BLaER1 (cell line): ENCODE results near the gene UCHL1.

ENCODE experiments used
- H3K27ac ChIP-seq: shearing (Covaris generic); formaldehyde crosslinking; 2 replicates; pipeline ENCODE4 v1.8.1; 2022
- H3K27me3 ChIP-seq: shearing (Covaris generic); formaldehyde crosslinking; 2 replicates; pipeline ENCODE4 v1.8.1; 2022
- H3K36me3 ChIP-seq: shearing (Covaris generic); formaldehyde crosslinking; 2 replicates; pipeline ENCODE4 v1.8.1; 2022
- H3K4me1 ChIP-seq: shearing (Covaris generic); formaldehyde crosslinking; 2 replicates; pipeline ENCODE4 v1.8.1; 2022
- H3K4me2 ChIP-seq: shearing (Covaris generic); formaldehyde crosslinking; 2 replicates; pipeline ENCODE4 v1.8.1; 2022
- H3K4me3 ChIP-seq: shearing (Covaris generic); formaldehyde crosslinking; 2 replicates; pipeline ENCODE4 v1.8.1; 2022
- H3K9ac ChIP-seq: shearing (Covaris generic); formaldehyde crosslinking; 2 replicates; pipeline ENCODE4 v1.8.1; 2022
- H3K9me3 ChIP-seq: shearing (Covaris generic); formaldehyde crosslinking; 2 replicates; pipeline ENCODE4 v1.8.1; 2022
- H4K20me1 ChIP-seq: shearing (Covaris generic); formaldehyde crosslinking; 2 replicates; pipeline ENCODE4 v1.8.1; 2022
- Cebpa-rat ChIP-seq: shearing (Covaris generic); IDR thresholded peaks from 2 replicates; pipeline ENCODE4 v1.8.1; 2022

The UCHL1 gene

DNA sequence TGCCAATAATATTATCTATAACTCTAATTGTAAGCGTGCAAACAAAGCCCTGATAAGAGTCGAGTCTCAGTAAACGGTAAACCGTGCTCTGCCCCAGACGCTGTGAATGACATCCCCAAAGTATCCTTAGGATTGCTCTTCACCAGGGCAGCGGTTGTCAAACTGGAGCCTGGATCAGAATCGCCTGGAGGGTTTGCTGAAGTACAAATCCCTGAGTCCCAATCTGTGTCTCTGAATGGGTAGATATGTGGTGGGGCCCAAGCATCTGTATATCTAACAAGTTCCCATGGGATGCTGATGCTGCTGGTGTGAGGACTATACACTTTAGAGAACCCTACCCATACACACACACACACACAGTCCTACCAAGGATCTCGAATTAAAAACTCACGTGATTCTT is 41.6 kb upstream of the UCHL1 start:
- Histone ChIP-seq H3K4me1 (peaks cover 37% of the 10 kb centered on the region), H3K27me3 (peaks cover 17% of the 10 kb centered on the region), H3K27ac (no peak overlapping the region), H3K4me2 (peak overlapping the region; percentile 89), H3K9me3 (no peaks in the 10 kb centered on the region), H3K9ac (no peak overlapping the region), H4K20me1 (peaks cover 29% of the 10 kb centered on the region), H3K36me3 (no peaks in the 10 kb centered on the region), H3K4me3 (peak overlapping the region; percentile 92; the same call in 1 of the 2 replicates)
- TF ChIP-seq Cebpa-rat = no peak

DNA sequence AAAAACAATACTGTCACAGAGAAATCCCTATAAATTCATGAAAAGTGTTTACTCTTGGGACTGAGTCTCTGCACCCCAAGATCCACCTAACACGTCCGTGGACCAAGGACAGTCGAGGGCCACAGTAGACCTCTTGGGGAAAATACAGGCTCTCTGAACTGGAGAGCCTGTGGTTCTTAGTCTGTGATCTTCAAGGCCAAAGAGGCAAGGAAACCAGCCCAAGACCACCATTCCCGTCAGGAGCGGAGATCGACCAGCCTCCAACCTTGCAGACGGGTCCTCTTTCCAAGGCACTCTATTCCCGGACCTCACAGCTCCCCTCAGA is 40.8 kb upstream of the UCHL1 start:
- TF ChIP-seq Cebpa-rat = no peak
- H3K36me3 ChIP-seq = no peaks in the 10 kb centered on the region
- peak overlapping the region; percentile 89 for H3K4me2 ChIP-seq
- H4K20me1 ChIP-seq = peaks cover 26% of the 10 kb centered on the region
- peaks cover 17% of the 10 kb centered on the region for H3K27me3 ChIP-seq
- peak overlapping the region; percentile 80 for H3K4me3 ChIP-seq
- H3K9me3 ChIP-seq = no peaks in the 10 kb centered on the region
- peak overlapping the region; percentile 90; the same call in 1 of the 2 replicates for H3K27ac ChIP-seq
- peak overlapping the region; percentile 89 for H3K9ac ChIP-seq
- H3K4me1 ChIP-seq = peaks cover 37% of the 10 kb centered on the region

DNA sequence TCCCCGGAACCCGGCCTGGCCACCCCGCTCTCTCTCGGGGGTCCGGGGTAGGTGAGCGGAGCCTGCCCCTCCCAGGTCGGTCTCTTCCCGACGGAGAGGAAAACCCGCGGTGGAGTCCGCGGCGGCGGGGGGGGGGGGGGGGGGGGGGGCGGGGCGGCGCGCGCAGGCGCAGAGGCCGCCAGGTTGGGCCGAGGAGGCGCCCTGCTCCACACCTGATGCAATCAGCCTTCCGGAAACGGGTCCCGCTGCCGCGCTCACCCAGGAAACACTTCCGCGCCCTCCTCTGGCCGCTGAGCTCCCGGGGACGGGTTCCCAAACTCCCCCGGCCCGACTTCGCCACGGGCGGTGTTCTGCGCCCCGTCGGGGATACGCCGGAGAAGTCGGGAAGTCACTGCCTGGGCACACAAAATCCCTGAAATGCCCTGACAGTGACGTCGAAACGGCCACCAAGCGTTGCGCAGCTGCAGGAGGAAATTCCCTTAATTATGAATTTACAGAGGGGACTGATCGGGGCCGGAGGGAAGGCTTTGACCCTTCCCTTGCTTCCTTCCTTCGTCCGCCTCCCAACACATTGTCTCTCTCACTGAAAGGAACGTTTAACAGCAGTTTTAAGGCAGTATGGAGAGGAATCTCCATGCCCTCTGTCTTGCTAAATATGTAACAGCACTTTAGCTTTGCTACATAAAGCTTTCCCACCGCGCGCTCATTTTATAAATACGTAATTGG is 40.3 kb upstream of the UCHL1 start:
- H3K9ac ChIP-seq = peak overlapping the region; percentile 89
- H3K27me3 ChIP-seq = peaks cover 17% of the 10 kb centered on the region
- peak overlapping the region; percentile 89 for H3K4me2 ChIP-seq
- H3K4me1 ChIP-seq = peaks cover 37% of the 10 kb centered on the region
- peaks cover 23% of the 10 kb centered on the region for H4K20me1 ChIP-seq
- peak overlapping the region; percentile 90 for H3K27ac ChIP-seq
- no peaks in the 10 kb centered on the region for H3K36me3 ChIP-seq
- H3K9me3 ChIP-seq = no peaks in the 10 kb centered on the region
- TF ChIP-seq Cebpa-rat = peak; percentile 60; the same call in 1 of the 2 replicates
- peak overlapping the region; percentile 80 for H3K4me3 ChIP-seq

DNA sequence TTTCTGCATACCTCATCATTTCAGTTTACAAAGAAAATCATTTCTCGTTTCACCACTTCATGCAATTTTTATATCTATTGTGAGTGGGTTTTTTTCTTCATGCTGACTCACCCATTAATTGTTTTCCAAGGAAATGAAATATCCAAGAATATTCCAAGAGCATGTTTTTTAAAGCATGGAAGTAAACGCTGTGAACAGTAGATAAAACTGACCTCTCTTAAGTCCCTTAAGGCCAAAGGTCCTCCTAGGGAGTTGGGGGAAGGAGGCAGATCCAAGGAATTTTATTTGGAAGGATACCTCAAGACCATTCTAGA is 39.8 kb upstream of the UCHL1 start:
- Histone ChIP-seq H3K4me2 (peak overlapping the region; percentile 89), H4K20me1 (peaks cover 17% of the 10 kb centered on the region), H3K9ac (peak overlapping the region; percentile 89), H3K27ac (peak overlapping the region; percentile 90; the same call in 1 of the 2 replicates), H3K4me3 (peak overlapping the region; percentile 80), H3K36me3 (no peaks in the 10 kb centered on the region), H3K9me3 (no peaks in the 10 kb centered on the region), H3K4me1 (peaks cover 37% of the 10 kb centered on the region), H3K27me3 (peaks cover 17% of the 10 kb centered on the region)
- TF ChIP-seq Cebpa-rat = no peak

DNA sequence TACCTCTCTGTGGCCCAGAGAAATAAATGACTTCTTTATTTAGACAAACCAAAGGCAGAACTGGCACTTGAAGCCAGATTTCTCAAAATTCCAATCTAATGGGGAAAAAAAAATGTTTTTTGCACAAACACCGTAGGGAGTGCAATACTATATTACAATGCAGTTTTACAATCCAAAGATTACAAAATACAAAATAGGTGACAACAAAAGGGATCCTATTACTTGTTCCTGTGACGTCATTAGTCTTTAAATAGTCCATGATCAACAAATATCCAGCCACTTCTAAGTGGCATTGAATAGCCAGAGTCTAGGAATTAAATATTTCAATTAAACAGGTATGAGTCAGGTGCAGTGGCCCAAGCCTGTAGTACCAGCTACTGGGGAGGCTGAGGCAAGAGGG is 39.4 kb upstream of the UCHL1 start:
- Histone ChIP-seq H3K27ac (no peak overlapping the region), H3K9me3 (no peaks in the 10 kb centered on the region), H3K4me2 (peak overlapping the region; percentile 89), H3K36me3 (no peaks in the 10 kb centered on the region), H3K27me3 (peaks cover 17% of the 10 kb centered on the region), H3K4me1 (peaks cover 34% of the 10 kb centered on the region), H4K20me1 (peaks cover 13% of the 10 kb centered on the region), H3K4me3 (no peak overlapping the region), H3K9ac (no peak overlapping the region)
- no peak for TF ChIP-seq Cebpa-rat

DNA sequence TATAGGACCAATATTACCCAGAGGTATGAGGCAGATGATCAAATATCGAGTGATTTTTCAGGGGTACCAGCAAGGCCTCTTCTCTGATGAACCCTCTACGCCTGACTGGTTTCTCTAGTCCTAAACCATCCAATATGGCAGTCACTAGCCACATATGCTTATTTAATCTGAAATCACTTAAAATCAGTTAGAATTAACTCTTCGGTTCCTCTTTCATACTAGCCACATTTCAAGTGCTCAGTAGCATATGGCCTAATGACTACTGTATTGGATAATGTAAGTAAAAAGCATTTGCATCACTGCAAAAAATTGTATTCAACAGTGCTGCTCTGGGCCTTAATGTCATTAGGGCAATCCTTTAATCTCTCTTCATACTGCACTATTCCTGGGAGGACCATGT is 38.0 kb upstream of the UCHL1 start:
- no peak overlapping the region for H3K4me2 ChIP-seq
- no peaks in the 10 kb centered on the region for H3K9me3 ChIP-seq
- H3K9ac ChIP-seq = no peak overlapping the region
- peaks cover 4% of the 10 kb centered on the region for H3K27me3 ChIP-seq
- no peak overlapping the region for H3K27ac ChIP-seq
- H3K4me1 ChIP-seq = peaks cover 22% of the 10 kb centered on the region
- TF ChIP-seq Cebpa-rat = no peak
- peaks cover under 1% of the 10 kb centered on the region; the same call in 1 of the 2 replicates for H4K20me1 ChIP-seq
- H3K36me3 ChIP-seq = no peaks in the 10 kb centered on the region
- no peak overlapping the region for H3K4me3 ChIP-seq

DNA sequence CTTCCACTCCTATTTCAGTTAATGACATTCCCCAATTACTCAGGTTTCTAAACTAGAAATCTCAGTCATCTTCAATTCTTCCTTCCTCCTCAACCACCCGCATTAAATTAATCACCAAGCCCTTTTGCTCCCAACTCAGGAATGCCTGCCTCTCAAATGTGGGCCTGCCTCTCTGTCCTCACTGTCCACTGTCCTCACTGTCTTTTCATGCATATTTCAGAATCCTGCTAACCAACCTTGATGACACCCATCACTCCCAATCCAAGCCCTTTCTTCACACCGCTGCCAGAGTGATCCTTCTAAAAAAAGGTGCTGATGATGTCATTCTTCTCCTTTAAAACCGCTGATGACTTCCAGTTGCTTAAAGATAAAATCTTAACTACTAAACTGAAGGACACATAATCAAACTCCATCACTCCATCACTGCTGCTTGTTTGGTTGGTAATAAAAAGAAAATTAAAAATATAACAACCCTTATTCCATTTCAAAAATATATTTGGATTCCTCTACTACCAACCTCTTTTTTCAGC is 37.2 kb upstream of the UCHL1 start:
- Histone ChIP-seq H3K9me3 (no peaks in the 10 kb centered on the region), H3K27ac (no peak overlapping the region), H3K9ac (no peak overlapping the region), H4K20me1 (no peaks in the 10 kb centered on the region), H3K36me3 (no peaks in the 10 kb centered on the region), H3K4me3 (no peak overlapping the region), H3K4me2 (no peak overlapping the region), H3K27me3 (no peaks in the 10 kb centered on the region), H3K4me1 (peaks cover 22% of the 10 kb centered on the region)
- no peak for TF ChIP-seq Cebpa-rat

DNA sequence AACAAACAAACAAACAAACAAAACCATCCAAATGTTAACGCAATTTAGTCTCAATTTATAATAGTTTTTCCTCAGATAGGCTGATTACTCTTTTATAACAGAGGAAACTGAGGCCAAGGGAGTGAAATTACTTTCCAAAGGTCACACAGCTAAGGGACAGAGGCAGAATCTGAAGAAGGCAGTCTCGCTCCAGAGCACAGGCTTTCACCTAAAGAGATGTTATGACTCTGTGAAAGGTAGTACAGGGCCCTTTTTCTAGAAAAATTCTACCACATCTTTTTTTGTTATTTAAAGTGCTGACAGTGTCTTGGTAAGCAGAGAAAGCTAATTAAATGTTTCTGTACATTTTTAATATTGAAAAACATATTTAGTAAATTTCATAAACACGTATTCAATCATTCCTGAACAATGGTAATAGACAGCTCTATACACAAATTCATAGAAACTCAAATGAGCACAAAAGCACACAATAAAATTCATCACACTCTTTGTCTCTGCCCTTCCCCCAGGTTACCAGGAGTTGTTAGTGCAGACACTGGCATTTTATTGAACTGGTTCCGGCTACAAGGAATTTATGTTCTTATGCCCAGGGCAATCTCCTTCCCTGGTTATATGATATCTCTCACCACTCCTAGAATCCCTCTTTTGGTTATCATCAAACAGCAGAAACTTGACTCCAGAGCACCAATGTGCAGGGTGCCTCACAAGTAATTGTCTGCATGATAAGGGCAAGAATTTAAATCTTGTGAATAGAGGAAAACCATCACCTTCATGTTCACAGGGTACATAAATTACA is 34.7 kb upstream of the UCHL1 start:
- Histone ChIP-seq H3K27ac (no peak overlapping the region), H3K4me3 (no peak overlapping the region), H3K4me1 (peaks cover 2% of the 10 kb centered on the region), H4K20me1 (no peaks in the 10 kb centered on the region), H3K27me3 (no peaks in the 10 kb centered on the region), H3K9ac (no peak overlapping the region), H3K4me2 (no peak overlapping the region), H3K36me3 (no peaks in the 10 kb centered on the region), H3K9me3 (no peaks in the 10 kb centered on the region)
- TF ChIP-seq Cebpa-rat = no peak

DNA sequence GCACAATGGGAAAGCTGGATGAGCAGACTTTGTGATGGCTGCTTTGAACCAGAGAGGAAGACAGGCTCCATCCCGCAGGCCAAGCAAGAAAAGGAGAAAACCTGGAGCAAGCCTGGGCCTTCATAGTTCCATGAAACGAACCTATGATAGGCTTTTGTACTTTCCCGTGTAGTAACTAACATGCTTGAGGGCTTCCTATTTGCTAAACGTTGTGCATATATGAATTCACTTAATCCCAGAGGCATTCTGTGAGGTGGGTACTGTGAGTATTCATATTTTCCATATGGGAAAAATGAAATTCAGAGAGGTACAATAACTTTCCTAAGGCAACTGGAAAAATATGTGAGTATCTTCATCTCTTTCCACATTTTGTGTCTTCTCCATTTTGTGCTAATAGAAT is 28.8 kb upstream of the UCHL1 start:
- Histone ChIP-seq H3K9ac (no peak overlapping the region), H3K4me1 (no peaks in the 10 kb centered on the region)

DNA sequence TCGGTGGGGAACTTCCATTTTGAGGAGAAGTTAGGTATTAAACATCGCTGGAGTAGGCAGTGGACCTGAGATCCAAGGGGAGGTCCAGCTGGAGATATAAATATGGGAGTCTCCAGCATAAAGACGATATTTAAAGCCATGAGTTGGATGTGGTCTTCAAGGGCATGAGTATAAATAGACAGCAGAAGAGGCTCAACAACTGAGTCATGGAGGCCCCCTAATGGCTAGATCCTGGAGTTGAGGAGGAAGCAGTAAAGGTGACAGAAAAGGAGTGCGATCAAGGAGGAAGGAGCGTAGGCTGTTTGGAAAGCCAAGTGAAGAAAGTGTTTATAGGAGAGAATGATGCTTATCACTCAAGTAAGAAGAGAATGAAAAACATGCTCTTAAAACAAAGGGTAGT is 24.3 kb upstream of the UCHL1 start:
- Histone ChIP-seq H3K27me3 (no peaks in the 10 kb centered on the region), H3K36me3 (no peaks in the 10 kb centered on the region)

More for the DNA sequence above, 28.8 kb upstream of the UCHL1 start:
- Histone ChIP-seq H3K9me3 (no peaks in the 10 kb centered on the region), H3K4me2 (no peak overlapping the region), H3K4me3 (no peak overlapping the region), H3K27me3 (no peaks in the 10 kb centered on the region), H3K27ac (no peak overlapping the region), H4K20me1 (no peaks in the 10 kb centered on the region), H3K36me3 (no peaks in the 10 kb centered on the region)
- no peak for TF ChIP-seq Cebpa-rat

More for the DNA sequence above, 24.3 kb upstream of the UCHL1 start:
- no peak overlapping the region for H3K4me2 ChIP-seq
- H3K9me3 ChIP-seq = 0 out of 2 replicates have a peak, but pooled peaks cover under 1% of the 10 kb centered on the region
- no peak overlapping the region for H3K4me3 ChIP-seq
- no peaks in the 10 kb centered on the region for H4K20me1 ChIP-seq
- no peak for TF ChIP-seq Cebpa-rat
- no peak overlapping the region for H3K9ac ChIP-seq
- no peaks in the 10 kb centered on the region for H3K4me1 ChIP-seq
- no peak overlapping the region for H3K27ac ChIP-seq
